CD8-positive, alpha-beta memory T cell (primary cell): ENCODE data around the gene LILRB1. TPM values are rescaled to one million over a fixed set of nuclear protein-coding genes. Genes with fewer than 3 reads are reported as not detected.
"Not testable (repeated sequence)": the region's sequence is repeated elsewhere in the genome, so short reads cannot be mapped to it uniquely, and the experiment has no call there.

ENCODE experiments used
- CTCF ChIA-PET: fragments of 350-600 bp; sonication (Branson Sonifier 250); formaldehyde crosslinking; loops from one replicate; lab custom pipeline; 2021; ENCODE audit warnings: antibody characterized with exemption; lab: Charles Lee
- POLR2A ChIA-PET: fragments of 350-600 bp; sonication (Branson Sonifier 250); formaldehyde crosslinking; loops from one replicate; lab custom pipeline; 2021; ENCODE audit warnings: antibody characterized with exemption; lab: Charles Lee
- DNase-seq, 5 donors: peaks; one replicate each; pipeline versions ENCODE4 v3.0.0 to v3.0.0-alpha.2; 2020 to 2022; ENCODE audit warnings: mixed read lengths in 1 of 5
- H3K27ac ChIP-seq: one replicate; pipeline ENCODE4 v1.7.0; 2013; ENCODE audit warnings: low read depth, mild to moderate bottlenecking, low read length, moderate library complexity
- H3K27me3 ChIP-seq: 2 replicates; pipeline ENCODE4 v1.7.0; 2013; ENCODE audit warnings: low read length, mild to moderate bottlenecking; ENCODE audit not compliant: insufficient read depth, poor library complexity, severe bottlenecking
- H3K36me3 ChIP-seq: 2 replicates; pipeline ENCODE4 v1.7.0; 2013; ENCODE audit warnings: mild to moderate bottlenecking, low read length, moderate library complexity; ENCODE audit not compliant: insufficient read depth
- H3K4me1 ChIP-seq: 2 replicates; pipeline ENCODE4 v1.7.0; 2013; ENCODE audit warnings: mild to moderate bottlenecking, low read length, moderate library complexity; ENCODE audit not compliant: insufficient read depth
- H3K4me3 ChIP-seq: 2 replicates; pipeline ENCODE4 v1.7.0; 2013; ENCODE audit warnings: mild to moderate bottlenecking, low read length
- H3K9me3 ChIP-seq: 2 replicates; pipeline ENCODE4 v1.7.0; 2013; ENCODE audit warnings: mild to moderate bottlenecking, low read length
- H3K27ac Mint-ChIP-seq, 8 donors: one replicate each; pipeline ENCODE4 v1.8.0; 2020 to 2021; ENCODE audit warnings: mixed read lengths in 8 of 8, mild to moderate bottlenecking in 6 of 8, inconsistent platforms in 3 of 8, moderate library complexity in 3 of 8
- H3K27me3 Mint-ChIP-seq, 2 donors: one replicate each; pipeline ENCODE4 v1.8.0; 2020 to 2021; ENCODE audit warnings: mixed read lengths in 2 of 2, mild to moderate bottlenecking in 1 of 2, moderate library complexity in 1 of 2
- H3K36me3 Mint-ChIP-seq, 3 donors: one replicate each; pipeline ENCODE4 v1.8.0; 2020 to 2021; ENCODE audit warnings: mixed read lengths in 3 of 3, inconsistent platforms in 1 of 3, mild to moderate bottlenecking in 1 of 3
- H3K4me1 Mint-ChIP-seq, 3 donors: one replicate each; pipeline ENCODE4 v1.8.0; 2020 to 2021; ENCODE audit warnings: mixed read lengths in 3 of 3, inconsistent platforms in 1 of 3, mild to moderate bottlenecking in 1 of 3
- H3K4me3 Mint-ChIP-seq, 7 donors: one replicate each; pipeline ENCODE4 v1.8.0; 2020 to 2021; ENCODE audit warnings: mixed read lengths in 7 of 7, mild to moderate bottlenecking in 6 of 7, moderate library complexity in 4 of 7, inconsistent platforms in 2 of 7
- H3K9me3 Mint-ChIP-seq, 5 donors: one replicate each; pipeline ENCODE4 v1.8.0; 2020 to 2022; ENCODE audit warnings: mixed read lengths in 5 of 5, mild to moderate bottlenecking in 3 of 5, moderate library complexity in 2 of 5, inconsistent platforms in 1 of 5
- polyA plus RNA-seq: library from polyadenylated mRNA; unstranded; fragments of 300-500 nt; fragmentation: Illumina TruSeq; gene quantifications from one replicate; pipeline ENCODE4 v1.2.3, GENCODE V29; 2021
- total RNA-seq, 2 experiments: library from RNA; stranded (reverse); gene quantifications; one replicate each; pipeline ENCODE4 v1.2.3, GENCODE V29; 2021

LILRB1 gene
- total and polyA plus RNA-seq, 3 experiments from 2014 or later = 1.0 to 3.9 (median 1.3) TPM

DNA sequence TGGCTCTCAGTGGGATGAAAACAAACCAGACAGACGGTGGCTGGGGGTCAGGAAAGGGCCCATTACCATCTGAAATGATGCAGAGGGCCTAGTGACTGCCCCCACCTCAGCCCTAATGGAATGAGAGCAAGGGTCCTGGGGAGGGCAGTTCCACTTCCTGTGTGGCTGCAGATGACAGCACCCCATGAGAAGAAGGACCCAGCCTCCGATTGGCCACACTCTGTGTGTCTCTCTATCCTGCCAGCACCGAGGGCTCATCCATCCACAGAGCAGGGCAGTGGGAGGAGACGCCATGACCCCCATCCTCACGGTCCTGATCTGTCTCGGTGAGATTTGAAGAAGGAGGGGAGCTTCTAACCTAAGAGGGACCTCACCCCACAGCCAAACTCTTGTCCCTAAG, 498 bp downstream of the LILRB1 start:
- peaks cover 16 to 51% of the 10 kb centered on the region in 2 donors for H3K27me3 Mint-ChIP-seq
- no peaks in the 10 kb centered on the region for H3K36me3 ChIP-seq
- no peaks in the 10 kb centered on the region for H3K9me3 ChIP-seq
- POLR2A ChIA-PET = no interaction called here
- no peaks in the 10 kb centered on the region for H3K36me3 Mint-ChIP-seq
- H3K27me3 ChIP-seq = no peaks in the 10 kb centered on the region
- H3K27ac Mint-ChIP-seq = peak overlapping the region in 1 of 8 donors; percentile 43
- no peak overlapping the region for H3K4me3 ChIP-seq
- H3K4me1 Mint-ChIP-seq = peaks cover 0 to 8% (median 0%) of the 10 kb centered on the region in 3 donors
- CTCF ChIA-PET = no interaction called here
- H3K4me1 ChIP-seq = no peaks in the 10 kb centered on the region
- H3K4me3 Mint-ChIP-seq = peak overlapping the region in 1 of 7 donors; percentile 55
- peaks cover 0 to 8% (median 3%) of the 10 kb centered on the region in 5 donors for H3K9me3 Mint-ChIP-seq
- no peak for DNase-seq
- no peak overlapping the region for H3K27ac ChIP-seq

GRCh38 chr19:54631489-54632337, 1.4 kb downstream of the LILRB1 start:
- H3K27me3 ChIP-seq, DNase-seq, CTCF ChIA-PET, H3K4me3 ChIP-seq, H3K4me1 ChIP-seq, H3K9me3 Mint-ChIP-seq, H3K36me3 Mint-ChIP-seq, H3K4me3 Mint-ChIP-seq, H3K9me3 ChIP-seq, POLR2A ChIA-PET, H3K4me1 Mint-ChIP-seq, H3K36me3 ChIP-seq, H3K27ac ChIP-seq: not testable (repeated sequence)
- Mint-ChIP-seq H3K27me3 (peaks cover 19 to 46% of the 10 kb centered on the region in 2 donors), H3K27ac (peak overlapping the region in 1 of 8 donors; percentile 78)

DNA sequence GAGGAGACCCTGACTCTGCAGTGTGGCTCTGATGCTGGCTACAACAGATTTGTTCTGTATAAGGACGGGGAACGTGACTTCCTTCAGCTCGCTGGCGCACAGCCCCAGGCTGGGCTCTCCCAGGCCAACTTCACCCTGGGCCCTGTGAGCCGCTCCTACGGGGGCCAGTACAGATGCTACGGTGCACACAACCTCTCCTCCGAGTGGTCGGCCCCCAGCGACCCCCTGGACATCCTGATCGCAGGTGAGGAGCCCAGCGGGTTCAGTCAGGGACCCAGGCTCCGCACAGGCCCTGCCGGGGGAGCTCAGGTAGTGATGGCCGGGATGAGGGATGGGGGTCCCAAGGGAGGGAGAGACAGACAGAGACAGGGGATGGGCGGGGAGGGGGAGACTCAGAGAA, 2.2 kb downstream of the LILRB1 start:
- H3K9me3 Mint-ChIP-seq, H3K4me1 Mint-ChIP-seq, CTCF ChIA-PET, H3K27me3 ChIP-seq, H3K36me3 Mint-ChIP-seq, H3K4me1 ChIP-seq, POLR2A ChIA-PET, H3K9me3 ChIP-seq, H3K4me3 ChIP-seq, H3K27ac ChIP-seq, H3K36me3 ChIP-seq, DNase-seq, H3K4me3 Mint-ChIP-seq: not testable (repeated sequence)
- peaks cover 17 to 42% of the 10 kb centered on the region in 2 donors for H3K27me3 Mint-ChIP-seq
- H3K27ac Mint-ChIP-seq = peak overlapping the region in 1 of 8 donors; percentile 63

GRCh38 chr19:54633401-54633800, 3.1 kb downstream of the LILRB1 start:
- Mint-ChIP-seq H3K4me1 (peaks cover 0 to 5% (median 0%) of the 10 kb centered on the region in 3 donors), H3K27me3 (peaks cover 14 to 33% of the 10 kb centered on the region in 2 donors), H3K4me3 (no peak overlapping the region), H3K36me3 (no peaks in the 10 kb centered on the region), H3K27ac (no peak overlapping the region), H3K9me3 (peaks cover 0 to 2% (median 0%) of the 10 kb centered on the region in 5 donors)
- CTCF ChIA-PET = no interaction called here
- DNase-seq = no peak
- no peaks in the 10 kb centered on the region for H3K4me1 ChIP-seq
- H3K27ac ChIP-seq = no peak overlapping the region
- POLR2A ChIA-PET = no interaction called here
- H3K36me3 ChIP-seq = no peaks in the 10 kb centered on the region
- H3K27me3 ChIP-seq = no peaks in the 10 kb centered on the region
- H3K4me3 ChIP-seq = no peak overlapping the region
- H3K9me3 ChIP-seq = no peaks in the 10 kb centered on the region

DNA sequence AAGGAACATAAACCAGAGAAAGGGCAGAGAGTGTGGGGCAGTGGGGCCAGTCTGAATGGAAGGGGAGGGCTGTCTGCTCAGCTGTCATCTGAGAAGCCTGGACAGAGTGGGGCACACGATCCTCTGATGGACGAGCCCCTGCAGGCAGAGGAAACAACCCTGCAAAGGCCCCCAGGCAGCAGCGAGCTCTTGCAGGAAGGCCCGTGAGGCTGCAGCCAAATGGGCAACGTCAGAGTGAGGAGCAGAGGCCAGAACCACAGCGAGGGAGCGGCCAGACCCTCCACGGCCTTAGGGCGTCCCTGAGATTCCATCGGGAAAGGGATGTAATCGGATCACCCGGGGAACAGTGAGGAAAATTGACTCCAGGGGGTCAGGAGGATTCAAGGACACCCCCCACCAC, 5.8 kb downstream of the LILRB1 start:
- POLR2A ChIA-PET, H3K9me3 Mint-ChIP-seq, H3K36me3 ChIP-seq, DNase-seq, CTCF ChIA-PET, H3K27me3 ChIP-seq, H3K36me3 Mint-ChIP-seq, H3K27ac Mint-ChIP-seq, H3K9me3 ChIP-seq, H3K4me3 Mint-ChIP-seq, H3K4me1 Mint-ChIP-seq, H3K4me3 ChIP-seq, H3K27ac ChIP-seq, H3K4me1 ChIP-seq: not testable (repeated sequence)
- peaks cover 18 to 22% of the 10 kb centered on the region in 2 donors for H3K27me3 Mint-ChIP-seq

DNA sequence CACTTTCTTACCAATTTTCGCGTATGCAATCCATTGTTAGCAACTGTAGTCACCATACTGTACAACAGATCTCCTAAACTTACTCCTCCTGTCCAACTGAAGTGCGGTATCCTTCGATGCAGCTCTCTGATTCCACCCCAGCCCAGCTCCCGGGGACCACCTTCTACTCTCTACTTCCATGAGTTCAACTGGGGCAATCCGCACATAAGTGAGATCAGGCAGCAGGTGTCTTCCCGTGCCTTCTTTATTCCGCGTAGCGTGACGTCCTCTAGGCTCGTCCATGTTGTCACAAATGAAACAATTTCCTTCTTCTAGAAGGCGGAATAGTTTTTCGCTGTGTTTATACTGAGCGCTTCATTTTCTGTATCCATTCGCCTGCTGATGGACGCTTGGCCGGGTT, 8.4 kb downstream of the LILRB1 start:
- peaks cover 16 to 19% of the 10 kb centered on the region in 2 donors for H3K27me3 Mint-ChIP-seq
- ChIA-PET CTCF (no interaction called here), POLR2A (no interaction called here)
- H3K36me3 ChIP-seq = no peaks in the 10 kb centered on the region
- H3K27ac Mint-ChIP-seq = no peak overlapping the region
- H3K27me3 ChIP-seq = no peaks in the 10 kb centered on the region
- DNase-seq = no peak
- H3K4me1 Mint-ChIP-seq = no peaks in the 10 kb centered on the region
- no peaks in the 10 kb centered on the region for H3K9me3 Mint-ChIP-seq
- H3K27ac ChIP-seq = no peak overlapping the region
- H3K4me3 Mint-ChIP-seq = no peak overlapping the region
- no peaks in the 10 kb centered on the region for H3K9me3 ChIP-seq
- no peaks in the 10 kb centered on the region for H3K4me1 ChIP-seq
- H3K36me3 Mint-ChIP-seq = no peaks in the 10 kb centered on the region
- H3K4me3 ChIP-seq = no peak overlapping the region

DNA sequence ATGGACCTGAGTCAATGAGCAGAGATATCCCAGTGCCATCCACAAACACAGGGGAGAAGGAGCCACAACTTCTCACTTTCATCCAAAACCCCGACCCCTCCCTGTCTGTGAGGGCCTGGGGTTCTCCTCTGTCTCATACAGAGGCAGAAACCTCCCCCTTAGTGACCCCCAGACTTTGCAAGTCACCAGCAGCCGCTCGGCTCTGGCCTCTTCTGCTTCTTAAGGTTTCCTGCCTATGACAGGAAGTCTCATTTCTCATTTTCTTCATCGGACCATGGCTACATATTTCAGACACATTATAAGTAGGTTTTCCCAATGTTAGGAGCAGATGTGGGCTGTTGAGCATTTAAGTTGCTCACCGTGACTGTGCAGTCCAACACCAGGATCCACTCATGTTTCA, 12.7 kb downstream of the LILRB1 start:
- H3K36me3 ChIP-seq, H3K9me3 ChIP-seq, H3K36me3 Mint-ChIP-seq, H3K4me3 Mint-ChIP-seq, H3K27ac Mint-ChIP-seq, H3K9me3 Mint-ChIP-seq, H3K27ac ChIP-seq, H3K4me3 ChIP-seq, DNase-seq, CTCF ChIA-PET, H3K4me1 Mint-ChIP-seq, H3K4me1 ChIP-seq, H3K27me3 ChIP-seq, POLR2A ChIA-PET: not testable (repeated sequence)
- peaks cover 12 to 19% of the 10 kb centered on the region in 2 donors for H3K27me3 Mint-ChIP-seq

GRCh38 chr19:54643583-54643982, 13.3 kb downstream of the LILRB1 start:
- H3K4me1 Mint-ChIP-seq = not testable (repeated sequence)
- H3K27ac Mint-ChIP-seq = peak overlapping the region in 1 of 8 donors; percentile 60

More at GRCh38 chr19:54643583-54643982, 13.3 kb downstream of the LILRB1 start:
- CTCF ChIA-PET, H3K4me1 ChIP-seq, H3K36me3 Mint-ChIP-seq, H3K9me3 ChIP-seq, POLR2A ChIA-PET, H3K27me3 ChIP-seq, H3K4me3 ChIP-seq, H3K27ac ChIP-seq, H3K36me3 ChIP-seq, DNase-seq, H3K9me3 Mint-ChIP-seq, H3K4me3 Mint-ChIP-seq: not testable (repeated sequence)
- peaks cover 10 to 25% of the 10 kb centered on the region in 2 donors for H3K27me3 Mint-ChIP-seq
